Measurements from ENCODE around the gene PVALB.

GRCh38 chr22:36753916-36754315 lies 62.9 kb downstream of the PVALB start:
- TF ChIP-seq CTCF (IDR thresholded peaks at IDR 0.05; ENCODE audit: low read depth, low read length, missing input control) (no peak), GABPA (IDR thresholded peaks at IDR 0.05 in 1 of 2, conservative IDR thresholded peaks at IDR 0.05 in 1 of 2) (no peak), REST (IDR thresholded peaks at IDR 0.05) (no peak), YY1 (IDR thresholded peaks at IDR 0.05) (no peak), ZBTB33 (IDR thresholded peaks at IDR 0.05) (no peak), JUND (IDR thresholded peaks at IDR 0.05) (no peak), RAD21 (IDR thresholded peaks at IDR 0.05) (no peak), SP1 (IDR thresholded peaks at IDR 0.05) (no peak), HNF4A (conservative IDR thresholded peaks at IDR 0.05) (no peak), TAF1 (conservative IDR thresholded peaks at IDR 0.05) (no peak)
- TF ChIP-seq, protein P1, sequence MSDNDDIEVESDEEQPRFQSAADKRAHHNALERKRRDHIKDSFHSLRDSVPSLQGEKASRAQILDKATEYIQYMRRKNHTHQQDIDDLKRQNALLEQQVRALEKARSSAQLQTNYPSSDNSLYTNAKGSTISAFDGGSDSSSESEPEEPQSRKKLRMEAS (IDR thresholded peaks at IDR 0.05), result no peak
- TF ChIP-seq, protein P2, sequence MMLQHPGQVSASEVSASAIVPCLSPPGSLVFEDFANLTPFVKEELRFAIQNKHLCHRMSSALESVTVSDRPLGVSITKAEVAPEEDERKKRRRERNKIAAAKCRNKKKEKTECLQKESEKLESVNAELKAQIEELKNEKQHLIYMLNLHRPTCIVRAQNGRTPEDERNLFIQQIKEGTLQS (IDR thresholded peaks at IDR 0.05), result no peak

All from liver (tissue), 3 donors.